Adrenal gland (tissue), 12 donors: ENCODE measurements around the gene RSPO4. TPM values are rescaled to one million over a fixed set of nuclear protein-coding genes. Genes with fewer than 3 reads are reported as not detected.

Experiments used
- DNase-seq, 7 donors: peaks; one replicate each; pipeline ENCODE4 v3.0.0-alpha.2; 2019 to 2020
- H3K27ac ChIP-seq, 5 donors: fragments of 200-600 bp; sonication (generic) in 4 of 5; 1 replicate in 3 of 5; 2 replicates in 2 of 5; pipeline versions ENCODE4 v1.5.1 to v1.8.0; 2016 to 2020; ENCODE audit warnings: mild to moderate bottlenecking in 1 of 5
- H3K27me3 ChIP-seq: fragments of 200-600 bp; 2 replicates; pipeline ENCODE4 v1.8.0; 2021
- H3K36me3 ChIP-seq, 2 donors: fragments of 200-600 bp; replicated peaks in 1 of 2; 1 replicate in 1 of 2; 2 replicates in 1 of 2; pipeline versions ENCODE4 v1.5.1 to v1.8.0; 2018 to 2022
- H3K4me1 ChIP-seq, 2 donors: fragments of 200-600 bp; replicated peaks in 1 of 2; 1 replicate in 1 of 2; 2 replicates in 1 of 2; pipeline versions ENCODE4 v1.5.1 to v1.8.0; 2018 to 2021
- H3K4me3 ChIP-seq, 4 donors: fragments of 200-600 bp; sonication (generic) in 3 of 4; one replicate each; pipeline ENCODE4 v1.5.1; 2016 to 2018
- H3K9me3 ChIP-seq, 3 donors: fragments of 200-600 bp; sonication (generic) in 1 of 3; replicated peaks in 1 of 3; 1 replicate in 2 of 3; 2 replicates in 1 of 3; pipeline versions ENCODE4 v1.5.1 to v1.8.0; 2016 to 2021
- CTCF ChIP-seq, 6 experiments: fragments of 450-650 bp in 4 of 6; fragments of 200-600 bp in 2 of 6; sonication (generic) in 1 of 6; IDR thresholded peaks; 1 replicate in 5 of 6; 2 replicates in 1 of 6; pipeline versions ENCODE4 v1.5.1 to v1.8.0; 2016 to 2021; ENCODE audit warnings: antibody characterized with exemption in 6 of 6, mild to moderate bottlenecking in 2 of 6, moderate library complexity in 1 of 6
- POLR2A ChIP-seq, 2 donors: fragments of 450-650 bp; IDR thresholded peaks; one replicate each; pipeline ENCODE4 v1.6.1; 2017; ENCODE audit warnings: antibody characterized with exemption in 2 of 2, mild to moderate bottlenecking in 2 of 2, moderate library complexity in 1 of 2
- WGBS, 4 donors: extraction: QIAGEN DNeasy Blood & Tissue Kit in 2 of 4; methylation state at CpG; one replicate each; pipeline versions ENCODE4 v1.1.5 to v1.1.7; 2013 to 2017; 5-methylcytosine and 5-hydroxymethylcytosine counted together
- intact Hi-C, 2 donors: fragments of 100-400 bp; cut with DNase I; formaldehyde crosslinking; loops; one replicate each; pipeline versions ENCODE4 v1.14.1 to v1.15.0; 2022 to 2023
- polyA plus RNA-seq, 3 donors: library from polyadenylated mRNA; stranded (reverse); fragments of 200-250 nt in 2 of 3; fragments of 350-450 nt in 1 of 3; fragmentation: Illumina TruSeq in 1 of 3; extraction: RNeasy Lipid Tissue Mini Kit (QIAGEN cat#74804) in 1 of 3; gene quantifications; one replicate each; pipeline ENCODE4 v1.2.3, GENCODE V29; 2013 to 2014
- total RNA-seq, 9 donors: library from RNA; depleted of rRNA in 4 of 9; stranded (reverse); fragments of >200 nt in 4 of 9; fragments of 120-200 nt in 1 of 9; fragmentation: NEBNext Ultra II Directional in 1 of 9; extraction: Animal tissue kit (Norgen Biotek cat#: 25700) in 1 of 9; gene quantifications; one replicate each; pipeline versions ENCODE4 v1.1.0 to v1.2.4, GENCODE V29; 2013 to 2023
- donor health status: healthy with polysubstance abuse.
- donor health status: Bipolar disorder and iron deficiency.
- donor health status: DM: yes; HTN: yes; CAD: no.
- donor health status: DM: no; HTN: no; CAD: no.
- donor health status: DM: no; HTN: no; CAD: no.
- donor health status: DM: yes; HTN: yes; CAD: no.

RSPO4 gene
- total and polyA plus RNA-seq, 12 donors, result 0.06 to 0.64 (median 0.20) TPM; not detected in 5

- no peaks in the 10 kb centered on the region for H3K36me3 ChIP-seq
- 71 to 84% (median 78%) methylated on average over 9 of the region's 9 CpGs for WGBS, 4 donors
- no peaks in the 10 kb centered on the region for H3K4me1 ChIP-seq
- DNase-seq, result no peak
- no peaks in the 10 kb centered on the region for H3K9me3 ChIP-seq
- intact Hi-C loops, result no loop called here
- H3K4me3 ChIP-seq, result no peak overlapping the region
- no peak overlapping the region for H3K27ac ChIP-seq
- TF ChIP-seq POLR2A (IDR thresholded peaks at IDR 0.05) (no peak), CTCF (IDR thresholded peaks at IDR 0.05) (no peak)
- peaks cover 6% of the 10 kb centered on the region for H3K27me3 ChIP-seq
Measured at GRCh38 chr20:944148-944547, 58.0 kb downstream of the RSPO4 start.

- H3K4me1 ChIP-seq, result no peaks in the 10 kb centered on the region
- H3K36me3 ChIP-seq, result no peaks in the 10 kb centered on the region
- DNase-seq, result no peak
- H3K4me3 ChIP-seq, result no peak overlapping the region
- H3K9me3 ChIP-seq, result no peaks in the 10 kb centered on the region
- no peak overlapping the region for H3K27ac ChIP-seq
- WGBS, 4 donors, result 81 to 94% (median 86%) methylated on average over 7 of the region's 7 CpGs
- intact Hi-C loops, result no loop called here
- no peak for TF ChIP-seq POLR2A (IDR thresholded peaks at IDR 0.05)
- TF ChIP-seq CTCF (IDR thresholded peaks at IDR 0.05), result no peak
- no peaks in the 10 kb centered on the region for H3K27me3 ChIP-seq
Measured at GRCh38 chr20:942611-943010, 59.5 kb downstream of the RSPO4 start.

GRCh38 chr20:940926-941325, 61.2 kb downstream of the RSPO4 start:
- intact Hi-C loops, result no loop called here
- H3K36me3 ChIP-seq, result no peaks in the 10 kb centered on the region
- H3K27me3 ChIP-seq, result no peaks in the 10 kb centered on the region
- H3K4me3 ChIP-seq, result no peak overlapping the region
- TF ChIP-seq POLR2A (IDR thresholded peaks at IDR 0.05) (no peak), CTCF (IDR thresholded peaks at IDR 0.05) (no peak)
- H3K27ac ChIP-seq, result no peak overlapping the region
- no peak for DNase-seq
- H3K4me1 ChIP-seq, result no peaks in the 10 kb centered on the region
- H3K9me3 ChIP-seq, result no peaks in the 10 kb centered on the region
- WGBS, 4 donors, result 62 to 72% (median 65%) methylated on average over 5 of the region's 5 CpGs

- Histone ChIP-seq H3K36me3 (no peaks in the 10 kb centered on the region), H3K4me1 (no peaks in the 10 kb centered on the region), H3K9me3 (no peaks in the 10 kb centered on the region), H3K27ac (no peak overlapping the region), H3K4me3 (no peak overlapping the region), H3K27me3 (no peaks in the 10 kb centered on the region)
- intact Hi-C loops, result no loop called here
- no peak for DNase-seq
- TF ChIP-seq CTCF (IDR thresholded peaks at IDR 0.05), result no peak
- no peak for TF ChIP-seq POLR2A (IDR thresholded peaks at IDR 0.05)
- WGBS, 4 donors, result 81 to 98% (median 86%) methylated on average over 5 of the region's 5 CpGs
Measured at GRCh38 chr20:939606-940005, 62.5 kb downstream of the RSPO4 start.
